GM12878 (cell line): ENCODE data around the gene CCDC68. TPM values are rescaled to one million over a fixed set of nuclear protein-coding genes. Genes with fewer than 3 reads are reported as not detected.

Experiments used
- ATAC-seq: fragments of 200-7000 bp; cut with Tn5 transposase; 3 replicates; pipeline ENCODE4 v1.9.1; 2020; ENCODE audit warnings: mild to moderate bottlenecking, moderate library complexity
- BruUV-seq: library from RNA; stranded (reverse); fragments of 400-500 nt; replicated peaks from 2 replicates; lab custom pipeline; 2021; lab: Mats Ljungman, UMichigan
- CTCF ChIA-PET: fragments of 300-600 bp; sonication (Branson Sonifier 250); formaldehyde crosslinking; extraction: SDS; loops from one replicate; lab custom pipeline; 2021; ENCODE audit warnings: inconsistent platforms; lab: Yijun Ruan, JAX
- POLR2A ChIA-PET: fragments of 350-600 bp; formaldehyde crosslinking; extraction: SDS; loops from one replicate; lab custom pipeline; 2021; ENCODE audit warnings: inconsistent platforms; lab: Charles Lee
- RAD21 ChIA-PET: fragments of 300-600 bp; sonication (Branson Sonifier 250); formaldehyde crosslinking; loops from one replicate; lab custom pipeline; 2023; ENCODE audit warnings: antibody characterized with exemption; ENCODE audit not compliant: unreplicated experiment; lab: Charles Lee
- SMC1A ChIA-PET: fragments of 300-600 bp; sonication (Branson Sonifier 250); formaldehyde crosslinking; loops from one replicate; lab custom pipeline; 2023; ENCODE audit not compliant: unreplicated experiment, uncharacterized antibody; lab: Charles Lee
- DNase-seq: peaks from one replicate; pipeline ENCODE4 v3.0.0-alpha.2; 2011; ENCODE audit warnings: low read depth, low spot score
- FAIRE-seq: peaks from 3 replicates; lab custom pipeline; 2011; peaks lifted over from hg19 to GRCh38; lab: Jason Lieb, UNC
- H2AFZ ChIP-seq: 2 replicates; pipeline ENCODE4 v1.6.0; 2011; ENCODE audit warnings: low read depth, low read length, control low read depth; ENCODE audit not compliant: control insufficient read depth
- H3K27ac ChIP-seq: 2 replicates; pipeline ENCODE4 v1.5.1; 2011; ENCODE audit warnings: control low read depth; ENCODE audit not compliant: control insufficient read depth, insufficient read depth
- H3K27me3 ChIP-seq, 2 experiments: replicated peaks in 1 of 2; 2 replicates each; pipeline versions ENCODE4 v1.6.0 to v1.6.1; 2011; ENCODE audit warnings: low read length in 1 of 2; ENCODE audit not compliant: control insufficient read depth in 2 of 2, insufficient read depth in 2 of 2
- H3K36me3 ChIP-seq, 2 experiments: 2 replicates each; pipeline ENCODE4 v1.5.1; 2011; ENCODE audit warnings: low read length in 1 of 2; ENCODE audit not compliant: control insufficient read depth in 2 of 2, insufficient read depth in 2 of 2
- H3K4me1 ChIP-seq: 2 replicates; pipeline ENCODE4 v1.6.1; 2011; ENCODE audit warnings: mild to moderate bottlenecking, low read length, moderate library complexity, mixed read lengths; ENCODE audit not compliant: control insufficient read depth, insufficient read depth
- H3K4me2 ChIP-seq: 2 replicates; pipeline ENCODE4 v1.6.0; 2011; ENCODE audit warnings: control low read depth; ENCODE audit not compliant: control insufficient read depth, insufficient read depth
- H3K4me3 ChIP-seq: fragments of 200-600 bp; sonication (generic); 2 replicates; pipeline ENCODE4 v1.5.1; 2016
- H3K79me2 ChIP-seq: 2 replicates; pipeline ENCODE4 v1.6.0; 2011; ENCODE audit warnings: low read length; ENCODE audit not compliant: control insufficient read depth, insufficient read depth
- H3K9ac ChIP-seq: 2 replicates; pipeline ENCODE4 v1.8.0; 2011; ENCODE audit warnings: low read length, control low read depth, mixed read lengths; ENCODE audit not compliant: control insufficient read depth, insufficient read depth
- H3K9me3 ChIP-seq: replicated peaks from 3 replicates; pipeline ENCODE4 v1.5.1; 2011; ENCODE audit warnings: mild to moderate bottlenecking, low read length; ENCODE audit not compliant: control insufficient read depth, insufficient read depth
- H4K20me1 ChIP-seq: 2 replicates; pipeline ENCODE4 v1.6.0; 2011; ENCODE audit not compliant: control insufficient read depth, insufficient read depth
- CBX3 ChIP-seq: fragments of 200-600 bp; sonication (generic); IDR thresholded peaks from 2 replicates; pipeline ENCODE4 v1.6.1; 2016; ENCODE audit warnings: low read depth, borderline replicate concordance
- CHD1 ChIP-seq: IDR thresholded peaks from 2 replicates; pipeline ENCODE4 v1.6.1; 2012; ENCODE audit warnings: low read depth, low read length, improper control_type of control experiment
- EED ChIP-seq: sonication (generic); IDR thresholded peaks from 2 replicates; pipeline ENCODE4 v1.6.1; 2016; ENCODE audit warnings: antibody characterized with exemption, low read depth
- ETV6 ChIP-seq, 2 experiments: fragments of 450-650 bp in 1 of 2; IDR thresholded peaks in 1 of 2; conservative IDR thresholded peaks in 1 of 2; 2 replicates each; pipeline ENCODE4 v1.6.1; 2014; ENCODE audit warnings: antibody characterized with exemption in 1 of 2, borderline replicate concordance in 1 of 2, low read depth in 1 of 2, mild to moderate bottlenecking in 1 of 2, moderate library complexity in 1 of 2
- FOS ChIP-seq: IDR thresholded peaks from 3 replicates; pipeline ENCODE4 v1.6.1; 2011; ENCODE audit warnings: borderline replicate concordance; ENCODE audit not compliant: insufficient read length; ENCODE audit errors: extremely low read depth
- FOXK2 ChIP-seq: fragments of 450-650 bp; IDR thresholded peaks from 2 replicates; pipeline ENCODE4 v1.6.1; 2017; ENCODE audit warnings: mild to moderate bottlenecking, moderate library complexity
- FOXM1 ChIP-seq: IDR thresholded peaks from 2 replicates; pipeline ENCODE4 v1.6.1; 2012; ENCODE audit warnings: low read depth, mild to moderate bottlenecking, inconsistent platforms, low read length, moderate library complexity
- NFYA ChIP-seq: IDR thresholded peaks from 2 replicates; pipeline ENCODE4 v1.6.1; 2011; ENCODE audit warnings: low read depth, mild to moderate bottlenecking, low read length, improper control_type of control experiment, borderline replicate concordance
- POLR2AphosphoS2 ChIP-seq: IDR thresholded peaks from 2 replicates; pipeline ENCODE4 v1.6.1; 2011; ENCODE audit warnings: low read depth, mild to moderate bottlenecking, low read length, improper control_type of control experiment, moderate library complexity
- RAD51 ChIP-seq: fragments of 450-650 bp; IDR thresholded peaks from 2 replicates; pipeline ENCODE4 v1.6.1; 2016; ENCODE audit warnings: moderate library complexity, mild to moderate bottlenecking, inconsistent platforms
- SREBF2 ChIP-seq: IDR thresholded peaks from 2 replicates; pipeline ENCODE4 v1.6.1; 2012; ENCODE audit warnings: mild to moderate bottlenecking, low read length
- TBL1XR1 ChIP-seq: IDR thresholded peaks from 2 replicates; pipeline ENCODE4 v1.6.1; 2012; ENCODE audit warnings: low read depth, low read length, improper control_type of control experiment
- YBX1 ChIP-seq: fragments of 450-650 bp; IDR thresholded peaks from 2 replicates; pipeline ENCODE4 v1.6.1; 2016; ENCODE audit warnings: antibody characterized with exemption
- WGBS: methylation state at CpG from one replicate; pipeline ENCODE4 v1.1.6; 2016; ENCODE audit warnings: low lambda C conversion rate; ENCODE audit not compliant: insufficient replicate concordance, insufficient coverage; ENCODE audit errors: missing lambda C conversion rate; 5-methylcytosine and 5-hydroxymethylcytosine counted together
- in situ Hi-C: fragments of 300-500 bp; cut with MboI; formaldehyde crosslinking; loops from 9 replicates; pipeline ENCODE4 v1.14.3; 2018; ENCODE audit warnings: mixed read lengths
- intact Hi-C: fragments of 100-400 bp; cut with micrococcal nuclease; formaldehyde crosslinking; loops from one replicate; pipeline ENCODE4 v1.14.2; 2022; ENCODE audit not compliant: unreplicated experiment
- polyA plus RNA-seq, 11 experiments: library from polyadenylated mRNA; depleted of rRNA in 4 of 11; unstranded in 6 of 11; stranded (reverse) in 5 of 11; fragments of >200 nt; fragmentation: Nextera tagmentation in 4 of 11; fragmentation: Illumina TruSeq in 1 of 11; extraction: Ambion mirVana in 4 of 11; extraction: Trizol in 1 of 11; gene quantifications; 1 replicate in 1 of 11; 2 replicates in 10 of 11; pipeline versions ENCODE4 v1.2.1 to v1.2.3, GENCODE V29; 2011 to 2016; ENCODE audit warnings: inconsistent platforms in 2 of 11, missing spikeins in 2 of 11, low read depth in 1 of 11
- total RNA-seq, 4 experiments: library from RNA; depleted of rRNA in 3 of 4; stranded (reverse); fragments of >200 nt in 3 of 4; fragmentation: Illumina TruSeq in 1 of 4; extraction: Trizol in 1 of 4; gene quantifications; 2 replicates each; pipeline versions ENCODE4 v1.2.1 to v1.2.3, GENCODE V29; 2013 to 2021
- TF ChIP-seq, protein P1 (sequence below): fragments of 450-650 bp; IDR thresholded peaks from 2 replicates; pipeline ENCODE4 v1.6.1; 2017; ENCODE audit warnings: antibody characterized with exemption, mild to moderate bottlenecking, moderate library complexity
- TF ChIP-seq, protein P2 (sequence below): IDR thresholded peaks from 2 replicates; pipeline ENCODE4 v1.6.1; 2012; ENCODE audit warnings: low read depth, low read length, improper control_type of control experiment

CCDC68 gene
- total and polyA plus RNA-seq, 10 of the 15 experiments (the other 5 are each of a cell fraction or from before 2014, with no cell fraction given): 0.04 TPM; not detected in 9

DNA sequence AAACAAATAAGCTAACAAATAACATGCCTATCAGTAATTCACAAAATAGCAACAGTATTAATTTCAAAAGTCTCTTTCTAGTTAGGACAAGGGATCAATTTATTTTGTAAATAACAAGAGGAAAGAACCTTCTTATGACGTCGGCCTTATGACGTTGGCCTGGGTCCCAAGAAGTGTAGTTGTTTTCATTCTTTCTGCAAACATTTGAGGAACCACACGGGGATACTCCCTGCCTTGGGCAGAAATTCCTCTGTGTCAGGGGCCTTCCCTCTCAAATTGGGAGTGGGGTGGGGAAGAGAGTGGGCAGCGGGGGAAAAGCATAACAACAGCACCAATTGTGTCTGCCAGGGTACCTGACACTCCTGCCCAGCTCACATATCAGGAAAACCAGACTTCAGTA is 1.3 kb downstream of the CCDC68 start:
- in situ Hi-C loops: no loop called here
- Histone ChIP-seq H3K36me3 (no peaks in the 10 kb centered on the region), H3K79me2 (no peaks in the 10 kb centered on the region), H3K9ac (no peak overlapping the region), H3K27me3 (peaks cover 3 to 10% of the 10 kb centered on the region in 2 experiments), H3K4me2 (no peak overlapping the region), H3K4me3 (no peak overlapping the region), H3K9me3 (no peaks in the 10 kb centered on the region), H3K27ac (no peak overlapping the region), H4K20me1 (no peaks in the 10 kb centered on the region), H3K4me1 (no peaks in the 10 kb centered on the region), H2AFZ (no peak overlapping the region)
- intact Hi-C loops: no loop called here
- 65% methylated on average over 5 of the region's 5 CpGs for WGBS
- no peak for ATAC-seq
- DNase-seq: no peak
- RAD21 ChIA-PET: no interaction called here
- no TSS peak for BruUV-seq
- no peak for TF ChIP-seq RAD51
- TF ChIP-seq FOXM1: no peak
- no peak for TF ChIP-seq CHD1
- no peak for TF ChIP-seq POLR2AphosphoS2
- no peak for TF ChIP-seq ETV6 (conservative IDR thresholded peaks at IDR 0.05 in 1 of 2, IDR thresholded peaks at IDR 0.05 in 1 of 2; ENCODE audit: borderline replicate concordance in 1 of 2, low read depth in 1 of 2)
- TF ChIP-seq FOS: no peak
- TF ChIP-seq EED: no peak
- no peak for TF ChIP-seq SREBF2
- TF ChIP-seq FOXK2: no peak
- no peak for TF ChIP-seq NFYA
- TF ChIP-seq, protein P1, sequence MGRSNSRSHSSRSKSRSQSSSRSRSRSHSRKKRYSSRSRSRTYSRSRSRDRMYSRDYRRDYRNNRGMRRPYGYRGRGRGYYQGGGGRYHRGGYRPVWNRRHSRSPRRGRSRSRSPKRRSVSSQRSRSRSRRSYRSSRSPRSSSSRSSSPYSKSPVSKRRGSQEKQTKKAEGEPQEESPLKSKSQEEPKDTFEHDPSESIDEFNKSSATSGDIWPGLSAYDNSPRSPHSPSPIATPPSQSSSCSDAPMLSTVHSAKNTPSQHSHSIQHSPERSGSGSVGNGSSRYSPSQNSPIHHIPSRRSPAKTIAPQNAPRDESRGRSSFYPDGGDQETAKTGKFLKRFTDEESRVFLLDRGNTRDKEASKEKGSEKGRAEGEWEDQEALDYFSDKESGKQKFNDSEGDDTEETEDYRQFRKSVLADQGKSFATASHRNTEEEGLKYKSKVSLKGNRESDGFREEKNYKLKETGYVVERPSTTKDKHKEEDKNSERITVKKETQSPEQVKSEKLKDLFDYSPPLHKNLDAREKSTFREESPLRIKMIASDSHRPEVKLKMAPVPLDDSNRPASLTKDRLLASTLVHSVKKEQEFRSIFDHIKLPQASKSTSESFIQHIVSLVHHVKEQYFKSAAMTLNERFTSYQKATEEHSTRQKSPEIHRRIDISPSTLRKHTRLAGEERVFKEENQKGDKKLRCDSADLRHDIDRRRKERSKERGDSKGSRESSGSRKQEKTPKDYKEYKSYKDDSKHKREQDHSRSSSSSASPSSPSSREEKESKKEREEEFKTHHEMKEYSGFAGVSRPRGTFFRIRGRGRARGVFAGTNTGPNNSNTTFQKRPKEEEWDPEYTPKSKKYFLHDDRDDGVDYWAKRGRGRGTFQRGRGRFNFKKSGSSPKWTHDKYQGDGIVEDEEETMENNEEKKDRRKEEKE: no peak
- TF ChIP-seq YBX1: no peak
- TF ChIP-seq TBL1XR1: no peak
- TF ChIP-seq, protein P2, sequence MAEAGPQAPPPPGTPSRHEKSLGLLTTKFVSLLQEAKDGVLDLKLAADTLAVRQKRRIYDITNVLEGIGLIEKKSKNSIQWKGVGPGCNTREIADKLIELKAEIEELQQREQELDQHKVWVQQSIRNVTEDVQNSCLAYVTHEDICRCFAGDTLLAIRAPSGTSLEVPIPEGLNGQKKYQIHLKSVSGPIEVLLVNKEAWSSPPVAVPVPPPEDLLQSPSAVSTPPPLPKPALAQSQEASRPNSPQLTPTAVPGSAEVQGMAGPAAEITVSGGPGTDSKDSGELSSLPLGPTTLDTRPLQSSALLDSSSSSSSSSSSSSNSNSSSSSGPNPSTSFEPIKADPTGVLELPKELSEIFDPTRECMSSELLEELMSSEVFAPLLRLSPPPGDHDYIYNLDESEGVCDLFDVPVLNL: no peak
- no peak for TF ChIP-seq CBX3
- POLR2A ChIA-PET: no interaction called here
- CTCF ChIA-PET: no interaction called here
- SMC1A ChIA-PET: interaction anchor here (0.9 to 1.2 kb wide), 2 partner anchors 12 to 45 kb away, joined by 3 read pairs; no protein-coding TSS in a partner anchor
- no peak for FAIRE-seq
